IPS DF 4.7 (cell line): ENCODE results near the gene GJC2.

Source experiments
- DNase-seq: peaks from one replicate; pipeline ENCODE4 v3.0.0-alpha.2; 2013; ENCODE audit warnings: low spot score; ENCODE audit errors: extremely low read depth

GJC2 gene

DNA sequence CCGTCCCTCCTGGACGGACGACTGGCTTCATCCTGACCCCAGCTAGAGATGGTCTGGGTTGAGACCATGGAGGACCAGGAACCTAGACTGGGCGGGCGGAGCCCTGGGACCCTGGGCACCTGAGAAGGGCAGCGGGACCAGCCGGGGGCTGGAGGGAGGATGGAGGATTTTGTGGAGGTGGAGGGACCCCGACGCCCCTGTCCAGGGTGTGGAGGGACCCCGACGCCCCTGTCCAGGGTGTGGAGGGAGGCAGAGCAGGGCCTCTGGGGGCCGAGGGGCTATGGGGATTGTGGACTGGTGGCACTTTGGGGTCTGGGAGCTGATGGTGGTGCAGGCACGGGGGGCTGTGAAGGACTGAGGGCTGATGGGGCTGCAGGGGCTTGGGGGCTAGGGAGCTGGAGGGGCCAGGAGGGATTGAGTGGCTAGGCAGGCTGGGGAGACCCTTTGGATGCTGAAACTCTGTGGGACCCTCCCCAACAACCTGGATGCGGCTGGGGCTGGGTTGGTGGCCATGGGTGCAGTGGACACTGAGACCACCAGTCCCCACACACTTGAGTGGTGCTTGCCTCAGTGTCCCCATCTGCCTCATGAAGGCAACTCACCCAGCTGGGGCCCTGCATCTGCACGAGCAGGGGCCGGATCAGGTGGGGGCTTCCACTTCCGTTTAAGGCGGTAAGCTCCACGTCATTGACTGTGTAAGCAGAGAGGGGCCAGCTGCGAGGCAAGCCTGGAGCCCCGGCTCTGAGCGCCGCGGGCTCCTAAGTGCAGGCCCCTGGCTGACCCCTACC lies 7.4 kb downstream of the GJC2 start:
- no peak for DNase-seq

GRCh38 chr1:228157729-228158126 lies 8.0 kb downstream of the GJC2 start:
- no peak for DNase-seq

DNA sequence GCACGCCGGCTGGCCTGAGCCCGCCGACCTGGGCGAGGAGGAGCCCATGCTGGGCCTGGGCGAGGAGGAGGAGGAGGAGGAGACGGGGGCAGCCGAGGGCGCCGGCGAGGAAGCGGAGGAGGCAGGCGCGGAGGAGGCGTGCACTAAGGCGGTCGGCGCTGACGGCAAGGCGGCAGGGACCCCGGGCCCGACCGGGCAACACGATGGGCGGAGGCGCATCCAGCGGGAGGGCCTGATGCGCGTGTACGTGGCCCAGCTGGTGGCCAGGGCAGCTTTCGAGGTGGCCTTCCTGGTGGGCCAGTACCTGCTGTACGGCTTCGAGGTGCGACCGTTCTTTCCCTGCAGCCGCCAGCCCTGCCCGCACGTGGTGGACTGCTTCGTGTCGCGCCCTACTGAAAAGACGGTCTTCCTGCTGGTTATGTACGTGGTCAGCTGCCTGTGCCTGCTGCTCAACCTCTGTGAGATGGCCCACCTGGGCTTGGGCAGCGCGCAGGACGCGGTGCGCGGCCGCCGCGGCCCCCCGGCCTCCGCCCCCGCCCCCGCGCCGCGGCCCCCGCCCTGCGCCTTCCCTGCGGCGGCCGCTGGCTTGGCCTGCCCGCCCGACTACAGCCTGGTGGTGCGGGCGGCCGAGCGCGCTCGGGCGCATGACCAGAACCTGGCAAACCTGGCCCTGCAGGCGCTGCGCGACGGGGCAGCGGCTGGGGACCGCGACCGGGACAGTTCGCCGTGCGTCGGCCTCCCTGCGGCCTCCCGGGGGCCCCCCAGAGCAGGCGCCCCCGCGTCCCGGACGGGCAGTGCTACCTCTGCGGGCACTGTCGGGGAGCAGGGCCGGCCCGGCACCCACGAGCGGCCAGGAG lies 8.6 kb downstream of the GJC2 start:
- DNase-seq, result no peak

DNA sequence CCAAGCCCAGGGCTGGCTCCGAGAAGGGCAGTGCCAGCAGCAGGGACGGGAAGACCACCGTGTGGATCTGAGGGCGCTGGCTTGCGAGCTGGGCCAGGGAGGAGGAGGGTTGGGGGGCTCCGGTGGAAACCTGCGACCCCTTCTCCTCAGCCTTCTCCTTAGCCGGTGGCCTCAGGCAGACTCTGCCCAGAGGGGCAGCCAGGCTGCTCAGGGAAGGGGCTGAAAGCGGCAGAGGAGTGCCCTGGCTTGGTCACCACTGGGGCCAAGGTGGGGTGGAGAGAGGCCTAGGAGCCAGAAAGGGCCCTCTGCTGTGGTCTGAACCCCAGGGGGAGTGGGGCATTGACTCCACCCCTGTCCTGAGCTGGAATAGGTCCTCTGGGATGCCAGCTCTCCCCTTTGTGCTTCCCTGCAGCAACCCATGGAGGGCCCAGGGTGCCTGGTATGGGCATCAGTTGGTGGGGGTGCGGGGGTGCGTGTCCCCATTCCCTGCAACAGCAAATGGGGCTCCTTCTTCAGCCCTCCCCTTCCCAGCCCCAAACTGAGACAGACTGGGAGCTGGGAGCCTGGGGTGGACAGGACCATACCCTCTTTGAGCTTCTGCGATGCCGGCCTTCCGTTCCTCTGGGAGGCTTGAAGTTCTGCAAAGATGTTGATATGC lies 9.4 kb downstream of the GJC2 start:
- no peak for DNase-seq

DNA sequence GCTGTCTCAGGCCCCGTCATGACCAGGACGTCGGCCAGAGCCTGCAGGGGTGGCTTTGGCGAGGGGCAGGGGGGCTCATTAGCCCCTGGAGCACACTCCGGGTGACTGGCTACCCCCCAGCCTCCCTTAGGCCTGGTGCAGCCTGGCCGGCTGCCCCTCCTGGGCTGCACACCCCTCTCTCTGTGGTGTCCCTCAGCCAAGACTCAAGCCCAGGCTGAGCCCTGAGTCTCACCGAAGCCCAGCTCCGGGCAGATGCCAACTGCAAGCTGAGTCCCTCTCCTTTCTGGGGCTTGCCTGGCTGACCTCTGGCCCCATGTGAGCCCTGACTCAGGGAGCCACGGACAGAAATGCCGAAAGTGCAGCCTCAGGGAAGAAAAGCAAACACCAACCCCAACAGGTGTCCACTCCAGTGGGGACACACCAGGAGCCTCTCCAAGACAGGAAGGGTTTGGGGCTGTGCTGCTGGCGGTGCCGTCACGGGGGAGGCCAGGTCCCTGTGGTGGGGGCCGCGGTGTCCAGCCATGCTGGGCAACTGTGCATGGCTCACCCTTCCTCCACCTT lies 10.6 kb downstream of the GJC2 start:
- no peak for DNase-seq

DNA sequence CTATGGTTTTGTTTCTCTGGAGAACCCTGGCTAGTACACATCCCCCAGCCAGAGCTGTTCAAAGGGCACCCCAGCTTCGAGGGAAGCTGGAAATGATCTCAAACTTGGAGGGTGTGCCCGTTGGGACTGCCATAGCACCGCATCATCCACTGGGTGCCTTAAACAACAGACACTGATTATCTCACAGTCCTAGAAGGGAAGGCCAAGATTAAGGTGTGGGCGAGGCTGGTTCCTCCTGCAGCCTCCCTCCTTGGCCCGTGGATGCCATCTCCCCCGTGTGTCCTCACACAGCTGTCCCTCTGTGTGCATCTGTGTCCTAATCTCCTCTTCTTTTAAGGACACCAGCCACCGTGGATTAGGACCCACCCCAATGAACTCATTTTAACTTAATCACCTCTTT lies 11.6 kb downstream of the GJC2 start:
- no peak for DNase-seq

DNA sequence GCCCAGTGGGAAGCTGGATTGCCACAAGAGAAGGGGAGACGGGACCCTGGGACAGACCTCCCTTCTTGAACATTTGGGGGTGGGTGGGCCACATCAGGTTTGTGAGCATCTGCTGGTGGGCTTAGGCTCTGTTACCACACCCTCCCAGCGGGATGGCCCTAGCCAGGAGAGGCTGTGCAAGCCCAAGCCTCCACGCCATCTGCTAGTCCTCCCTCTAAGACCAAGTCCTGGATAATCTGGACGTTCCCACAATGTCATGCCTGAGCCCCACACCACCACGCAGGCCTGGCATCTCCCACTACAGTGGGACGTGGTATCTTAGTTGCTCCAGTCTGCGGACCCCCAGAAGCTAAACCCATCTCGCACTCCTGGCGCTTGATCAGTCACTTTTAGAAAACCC lies 12.1 kb downstream of the GJC2 start:
- DNase-seq, result no peak

GRCh38 chr1:228162286-228163006 lies 12.7 kb downstream of the GJC2 start:
- no peak for DNase-seq

- DNase-seq, result no peak
These were observed 13.4 kb downstream of the GJC2 start for GRCh38 chr1:228163007-228163753.

DNA sequence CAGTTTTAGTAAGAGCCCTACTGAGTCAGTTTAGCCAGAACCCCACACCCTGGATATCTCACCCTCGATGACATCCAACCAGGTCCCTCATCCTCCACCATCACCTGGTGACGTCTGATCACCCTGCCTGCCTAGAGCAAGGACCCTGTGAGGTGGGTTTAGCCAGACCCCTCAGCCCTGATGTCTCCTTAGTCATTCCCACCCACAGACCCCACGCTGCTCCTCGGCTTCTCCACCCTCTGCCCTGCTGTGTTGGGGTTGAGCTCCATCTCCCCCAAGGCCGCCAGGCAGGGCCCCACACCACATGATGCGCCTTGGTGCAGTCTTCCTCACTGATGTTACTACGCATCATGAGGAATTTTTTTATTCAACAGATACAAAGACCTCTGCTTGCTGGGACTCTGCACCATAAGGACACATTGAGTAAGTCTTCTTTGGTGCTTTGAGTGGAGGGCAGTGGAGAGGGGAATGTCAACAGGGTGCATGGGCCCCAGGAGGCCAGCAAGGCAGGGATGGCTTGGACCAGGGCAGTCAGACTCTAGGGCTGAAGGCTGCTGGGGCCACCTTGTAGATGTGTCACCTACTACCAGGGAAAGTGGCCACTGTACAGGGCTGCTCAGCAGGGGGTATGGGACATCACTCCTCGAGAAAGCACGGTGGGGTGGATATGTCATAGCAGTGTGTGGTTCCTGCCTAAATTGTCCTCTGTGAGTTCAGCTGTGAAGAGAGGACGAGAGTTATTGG lies 14.2 kb downstream of the GJC2 start:
- no peak for DNase-seq

DNA sequence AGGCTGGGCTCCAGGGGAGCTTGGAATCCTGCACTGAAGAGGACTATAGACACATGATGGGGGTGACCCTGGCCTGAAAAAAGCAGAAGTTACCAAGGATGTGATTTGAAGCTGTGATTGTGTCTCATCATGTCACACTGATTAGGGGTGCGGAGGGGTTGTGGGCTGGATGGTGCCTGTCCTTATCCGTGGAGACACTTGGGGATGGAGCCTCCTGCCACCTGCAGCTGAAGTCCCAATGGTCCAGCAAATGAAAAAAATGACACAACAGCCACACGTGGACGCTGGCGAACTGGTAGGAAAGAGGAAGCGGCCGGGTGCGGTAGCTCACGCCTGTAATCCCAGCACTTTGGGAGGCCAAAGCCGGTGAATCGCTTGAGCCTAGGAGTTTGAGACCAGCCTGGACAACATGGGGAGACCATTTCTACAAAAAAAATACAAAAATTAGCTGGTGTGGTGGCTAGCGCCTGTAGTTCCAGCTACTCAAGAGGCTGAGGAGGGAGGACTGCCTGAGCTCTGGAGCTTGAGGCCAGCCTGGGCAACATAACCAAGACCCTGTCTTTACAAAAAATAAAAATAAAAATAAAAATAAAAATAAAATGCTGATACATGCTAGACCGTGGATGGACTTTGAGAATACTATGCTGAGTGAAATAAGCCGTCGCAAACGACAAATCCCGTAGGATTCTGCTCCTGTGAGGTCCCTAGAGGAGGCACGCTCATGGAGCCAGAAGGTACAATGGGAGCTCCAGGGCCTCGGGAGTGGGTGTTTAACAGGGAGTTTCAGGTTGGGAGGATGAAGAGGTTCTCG lies 15.0 kb downstream of the GJC2 start:
- no peak for DNase-seq

- DNase-seq, result peak; percentile 74
These were observed 15.8 kb downstream of the GJC2 start, which contains the start of gene IBA57 for GRCh38 chr1:228165372-228166169. Gene IBA57, plus strand, starts transcription at chr1:228165804. Its CDS starts 13 bp downstream, at chr1:228165817.

DNA sequence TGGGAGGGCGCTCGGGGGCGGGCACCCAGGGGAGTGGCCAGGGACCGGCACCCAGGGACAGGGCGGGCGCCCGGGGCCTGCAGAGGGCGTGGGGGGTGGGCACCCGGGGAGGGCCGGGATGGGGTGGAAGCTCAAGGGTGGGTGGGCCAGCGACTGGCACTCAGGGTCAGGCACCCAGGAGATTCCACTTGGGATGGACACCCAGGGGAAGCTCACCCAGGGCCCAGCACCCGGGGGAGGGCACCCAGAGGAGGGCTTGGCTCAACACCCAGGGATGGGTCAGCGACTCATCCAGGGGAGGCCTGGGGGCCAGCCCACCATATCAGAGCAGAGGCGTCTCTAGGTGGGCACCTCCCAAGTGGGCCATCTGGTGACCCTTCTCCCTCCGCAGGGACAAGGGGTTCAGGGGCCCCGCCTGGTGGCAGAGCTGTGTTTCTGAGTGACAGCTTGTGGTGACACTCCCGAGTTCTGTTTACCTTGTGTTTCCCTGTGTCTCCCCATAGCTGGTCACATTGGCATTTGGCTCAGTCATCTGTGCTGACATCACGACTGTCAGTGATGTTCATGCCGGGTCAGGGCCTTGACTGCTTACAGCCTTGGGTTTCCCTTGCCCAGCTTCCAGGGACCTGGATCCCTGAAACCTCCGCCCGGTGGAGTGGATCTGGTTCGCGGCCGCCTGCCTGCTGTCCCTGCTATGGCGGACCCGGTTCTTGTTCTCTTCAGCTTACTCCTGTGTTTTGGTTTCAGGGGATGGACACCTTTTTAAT lies 16.6 kb downstream of the GJC2 start:
- DNase-seq, result no peak

- DNase-seq, result no peak
These were observed 19.0 kb downstream of the GJC2 start for GRCh38 chr1:228168563-228169270.

DNA sequence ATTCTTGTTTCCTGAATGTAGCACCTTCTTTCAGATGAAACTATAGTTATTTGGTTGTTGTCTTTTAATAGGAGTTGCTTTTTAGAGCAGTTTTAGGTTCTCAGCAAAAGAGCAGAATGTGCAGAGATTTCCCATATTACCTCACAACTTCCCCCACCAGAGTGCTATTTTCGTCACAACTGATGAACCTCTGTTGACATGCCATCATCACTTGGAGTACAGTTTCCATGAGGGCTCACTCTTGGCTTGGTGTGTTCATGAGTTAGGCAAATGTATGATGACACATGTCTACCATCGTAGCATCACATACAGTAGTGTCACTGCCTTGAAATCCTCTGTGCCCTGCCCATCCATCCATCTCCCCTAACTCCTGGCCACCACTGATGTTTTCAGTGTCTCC lies 19.6 kb downstream of the GJC2 start:
- DNase-seq, result no peak

- no peak for DNase-seq
These were observed 20.9 kb downstream of the GJC2 start for GRCh38 chr1:228170666-228171065.
